ENCODE results near the gene MAST4. TPM values are rescaled to one million over a fixed set of nuclear protein-coding genes. Genes with fewer than 3 reads are reported as not detected.

MAST4 gene
- total RNA-seq, 1 experiment from 2014 or later = 11.8 TPM

GRCh38 chr5:66860199-66860975 lies 264.2 kb downstream of the MAST4 start:
- Histone ChIP-seq H3K4me3 (ENCODE audit: low read length) (no peak overlapping the region), H3K4me2 (ENCODE audit: low read depth, low read length, poor library complexity, severe bottlenecking) (no peak overlapping the region), H3K79me2 (ENCODE audit: low read length) (no peaks in the 10 kb centered on the region), H4K20me1 (ENCODE audit: insufficient read depth, low read depth, low read length) (no peaks in the 10 kb centered on the region), H3K27ac (ENCODE audit: low read length) (no peak overlapping the region), H3K9me2 (replicated peaks; ENCODE audit: insufficient read depth, low read length) (no peaks in the 10 kb centered on the region), H2AFZ (ENCODE audit: low read length) (no peak overlapping the region), H3K9ac (ENCODE audit: low read length) (no peak overlapping the region), H3K27me3 (ENCODE audit: low read length) (no peaks in the 10 kb centered on the region), H3K36me3 (ENCODE audit: insufficient read depth, low read length) (no peaks in the 10 kb centered on the region), H3K4me1 (ENCODE audit: low read length) (peaks cover 10% of the 10 kb centered on the region), H3K9me3 (ENCODE audit: low read length) (no peaks in the 10 kb centered on the region)
- DNase-seq = no peak

GRCh38 chr5:66861402-66861801 lies 265.2 kb downstream of the MAST4 start:
- no peak overlapping the region for H3K27ac ChIP-seq (ENCODE audit: low read length)
- H2AFZ ChIP-seq (ENCODE audit: low read length) = no peak overlapping the region
- H3K9me2 ChIP-seq (replicated peaks; ENCODE audit: insufficient read depth, low read length) = no peaks in the 10 kb centered on the region
- DNase-seq = peak; percentile 62
- H3K4me1 ChIP-seq (ENCODE audit: low read length) = peaks cover 10% of the 10 kb centered on the region
- no peak overlapping the region for H3K4me2 ChIP-seq (ENCODE audit: low read depth, low read length, poor library complexity, severe bottlenecking)
- no peak overlapping the region for H3K4me3 ChIP-seq (ENCODE audit: low read length)
- H3K27me3 ChIP-seq (ENCODE audit: low read length) = no peaks in the 10 kb centered on the region
- no peaks in the 10 kb centered on the region for H4K20me1 ChIP-seq (ENCODE audit: insufficient read depth, low read depth, low read length)
- H3K79me2 ChIP-seq (ENCODE audit: low read length) = no peaks in the 10 kb centered on the region
- no peaks in the 10 kb centered on the region for H3K36me3 ChIP-seq (ENCODE audit: insufficient read depth, low read length)
- no peaks in the 10 kb centered on the region for H3K9me3 ChIP-seq (ENCODE audit: low read length)
- no peak overlapping the region for H3K9ac ChIP-seq (ENCODE audit: low read length)

- Histone ChIP-seq H3K4me2 (ENCODE audit: low read depth, low read length, poor library complexity, severe bottlenecking) (no peak overlapping the region), H3K9me3 (ENCODE audit: low read length) (no peaks in the 10 kb centered on the region), H3K27ac (ENCODE audit: low read length) (no peak overlapping the region), H3K4me3 (ENCODE audit: low read length) (no peak overlapping the region), H3K4me1 (ENCODE audit: low read length) (peaks cover 11% of the 10 kb centered on the region), H3K9me2 (replicated peaks; ENCODE audit: insufficient read depth, low read length) (no peaks in the 10 kb centered on the region), H3K79me2 (ENCODE audit: low read length) (no peaks in the 10 kb centered on the region), H3K27me3 (ENCODE audit: low read length) (no peaks in the 10 kb centered on the region), H4K20me1 (ENCODE audit: insufficient read depth, low read depth, low read length) (no peaks in the 10 kb centered on the region), H3K36me3 (ENCODE audit: insufficient read depth, low read length) (no peaks in the 10 kb centered on the region), H2AFZ (ENCODE audit: low read length) (no peak overlapping the region), H3K9ac (ENCODE audit: low read length) (no peak overlapping the region)
- no peak for DNase-seq
These were observed 265.8 kb downstream of the MAST4 start for GRCh38 chr5:66862020-66862419.

- Histone ChIP-seq H4K20me1 (ENCODE audit: insufficient read depth, low read depth, low read length) (no peaks in the 10 kb centered on the region), H3K9me3 (ENCODE audit: low read length) (no peaks in the 10 kb centered on the region), H3K27ac (ENCODE audit: low read length) (no peak overlapping the region), H3K36me3 (ENCODE audit: insufficient read depth, low read length) (no peaks in the 10 kb centered on the region), H3K9me2 (replicated peaks; ENCODE audit: insufficient read depth, low read length) (no peaks in the 10 kb centered on the region), H3K27me3 (ENCODE audit: low read length) (no peaks in the 10 kb centered on the region), H2AFZ (ENCODE audit: low read length) (no peak overlapping the region), H3K9ac (ENCODE audit: low read length) (no peak overlapping the region), H3K4me2 (ENCODE audit: low read depth, low read length, poor library complexity, severe bottlenecking) (no peak overlapping the region), H3K4me1 (ENCODE audit: low read length) (peaks cover 22% of the 10 kb centered on the region), H3K4me3 (ENCODE audit: low read length) (no peak overlapping the region), H3K79me2 (ENCODE audit: low read length) (no peaks in the 10 kb centered on the region)
- no peak for DNase-seq
These were observed 267.3 kb downstream of the MAST4 start for GRCh38 chr5:66863243-66864170.

GRCh38 chr5:66864240-66864884 lies 268.2 kb downstream of the MAST4 start:
- peaks cover 22% of the 10 kb centered on the region for H3K4me1 ChIP-seq (ENCODE audit: low read length)
- no peaks in the 10 kb centered on the region for H3K9me3 ChIP-seq (ENCODE audit: low read length)
- H3K9ac ChIP-seq (ENCODE audit: low read length) = no peak overlapping the region
- H3K79me2 ChIP-seq (ENCODE audit: low read length) = no peaks in the 10 kb centered on the region
- H3K9me2 ChIP-seq (replicated peaks; ENCODE audit: insufficient read depth, low read length) = no peaks in the 10 kb centered on the region
- H3K4me2 ChIP-seq (ENCODE audit: low read depth, low read length, poor library complexity, severe bottlenecking) = no peak overlapping the region
- H3K27me3 ChIP-seq (ENCODE audit: low read length) = no peaks in the 10 kb centered on the region
- H2AFZ ChIP-seq (ENCODE audit: low read length) = no peak overlapping the region
- no peak overlapping the region for H3K27ac ChIP-seq (ENCODE audit: low read length)
- DNase-seq = no peak
- H3K4me3 ChIP-seq (ENCODE audit: low read length) = no peak overlapping the region
- no peaks in the 10 kb centered on the region for H3K36me3 ChIP-seq (ENCODE audit: insufficient read depth, low read length)
- H4K20me1 ChIP-seq (ENCODE audit: insufficient read depth, low read depth, low read length) = no peaks in the 10 kb centered on the region

GRCh38 chr5:66867618-66868322 lies 271.6 kb downstream of the MAST4 start:
- H3K9me2 ChIP-seq (replicated peaks; ENCODE audit: insufficient read depth, low read length) = no peaks in the 10 kb centered on the region
- peak overlapping the region; percentile 23; the same call in 1 of the 2 replicates for H2AFZ ChIP-seq (ENCODE audit: low read length)
- H3K4me1 ChIP-seq (ENCODE audit: low read length) = peaks cover 14% of the 10 kb centered on the region
- peak overlapping the region; percentile 53 for H3K4me2 ChIP-seq (ENCODE audit: low read depth, low read length, poor library complexity, severe bottlenecking)
- H3K9me3 ChIP-seq (ENCODE audit: low read length) = no peaks in the 10 kb centered on the region
- H3K27ac ChIP-seq (ENCODE audit: low read length) = no peak overlapping the region
- DNase-seq = peak; percentile 59
- no peak overlapping the region for H3K4me3 ChIP-seq (ENCODE audit: low read length)
- no peak overlapping the region for H3K9ac ChIP-seq (ENCODE audit: low read length)
- no peaks in the 10 kb centered on the region for H4K20me1 ChIP-seq (ENCODE audit: insufficient read depth, low read depth, low read length)
- H3K27me3 ChIP-seq (ENCODE audit: low read length) = no peaks in the 10 kb centered on the region
- H3K36me3 ChIP-seq (ENCODE audit: insufficient read depth, low read length) = no peaks in the 10 kb centered on the region
- H3K79me2 ChIP-seq (ENCODE audit: low read length) = no peaks in the 10 kb centered on the region

- H3K4me3 ChIP-seq (ENCODE audit: low read length) = no peak overlapping the region
- H4K20me1 ChIP-seq (ENCODE audit: insufficient read depth, low read depth, low read length) = no peaks in the 10 kb centered on the region
- no peaks in the 10 kb centered on the region for H3K79me2 ChIP-seq (ENCODE audit: low read length)
- DNase-seq = no peak
- no peaks in the 10 kb centered on the region for H3K36me3 ChIP-seq (ENCODE audit: insufficient read depth, low read length)
- no peak overlapping the region for H3K27ac ChIP-seq (ENCODE audit: low read length)
- H3K4me1 ChIP-seq (ENCODE audit: low read length) = peaks cover 14% of the 10 kb centered on the region
- no peaks in the 10 kb centered on the region for H3K9me2 ChIP-seq (replicated peaks; ENCODE audit: insufficient read depth, low read length)
- no peaks in the 10 kb centered on the region for H3K27me3 ChIP-seq (ENCODE audit: low read length)
- no peaks in the 10 kb centered on the region for H3K9me3 ChIP-seq (ENCODE audit: low read length)
- H2AFZ ChIP-seq (ENCODE audit: low read length) = no peak overlapping the region
- no peak overlapping the region for H3K9ac ChIP-seq (ENCODE audit: low read length)
- H3K4me2 ChIP-seq (ENCODE audit: low read depth, low read length, poor library complexity, severe bottlenecking) = no peak overlapping the region
These were observed 273.2 kb downstream of the MAST4 start for GRCh38 chr5:66869347-66869746.

Measured in Karpas-422 (cell line).